ENCODE measurements around the gene MYT1. TPM values are rescaled to one million over a fixed set of nuclear protein-coding genes. Genes with fewer than 3 reads are reported as not detected.

MYT1 gene
- total RNA-seq, 1 experiment from 2014 or later: 0.22 TPM

DNA sequence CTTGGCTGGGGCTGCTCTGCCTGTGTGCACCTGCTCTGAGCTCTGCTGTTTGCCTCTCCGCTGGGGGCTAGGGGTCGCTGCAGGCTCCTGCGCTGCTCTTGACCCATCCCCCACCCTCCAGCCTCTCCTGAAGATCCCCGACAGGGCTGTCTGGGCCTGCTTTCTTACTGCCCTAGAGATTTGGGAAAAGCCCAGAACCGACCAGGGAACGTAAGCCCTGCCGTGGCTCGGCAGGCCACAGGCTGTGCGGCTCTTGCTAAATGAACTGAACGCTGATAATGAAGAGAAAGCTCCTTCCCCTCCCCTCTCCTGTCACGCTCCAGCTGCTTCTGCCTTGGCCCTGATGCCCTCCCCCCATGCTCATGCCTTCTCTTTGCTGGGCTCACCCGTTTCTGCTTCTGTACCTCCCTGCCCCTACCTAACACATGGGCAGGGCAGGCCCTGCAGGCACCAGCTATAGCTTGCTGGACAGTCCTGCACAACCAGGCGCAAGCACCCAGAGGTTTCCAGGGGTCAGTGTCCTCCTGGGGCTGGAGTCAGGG is 59.3 kb downstream of the MYT1 start:
- Histone ChIP-seq H3K4me1 (ENCODE audit: insufficient read depth, low read length) (no peaks in the 10 kb centered on the region), H4K20me1 (ENCODE audit: low read length) (no peaks in the 10 kb centered on the region), H3K27ac (ENCODE audit: low read length) (no peak overlapping the region), H2AFZ (ENCODE audit: low read length) (no peak overlapping the region), H3K9ac (ENCODE audit: low read length) (no peak overlapping the region), H3K4me2 (ENCODE audit: low read length) (no peak overlapping the region), H3K27me3 (ENCODE audit: low read length) (peaks cover 35% of the 10 kb centered on the region), H3K9me3 (ENCODE audit: low read length) (no peaks in the 10 kb centered on the region), H3K79me2 (ENCODE audit: low read length) (no peaks in the 10 kb centered on the region), H3K4me3 (ENCODE audit: low read length) (no peak overlapping the region), H3K36me3 (ENCODE audit: low read depth, low read length) (no peaks in the 10 kb centered on the region), H3K9me2 (replicated peaks; ENCODE audit: low read length) (no peaks in the 10 kb centered on the region), H3F3A (ENCODE audit: low read length, unreplicated experiment) (no peaks in the 10 kb centered on the region)
- ChIA-PET POLR2A (ENCODE audit: unreplicated experiment) (no interaction called here), CTCF (no interaction called here)
- intact Hi-C loops (cut with micrococcal nuclease): no loop called here
- no peak for DNase-seq
- TF ChIP-seq EZH2phosphoT487 (IDR thresholded peaks at IDR 0.05; ENCODE audit: borderline replicate concordance, low read length) (no peak), CTCF (conservative IDR thresholded peaks at IDR 0.05; ENCODE audit: low read depth, low read length) (no peak; the same call in 1 of the 2 replicates), EZH2 (IDR thresholded peaks at IDR 0.05; ENCODE audit: low read length, unreplicated experiment) (no peak)
- ATAC-seq: no peak
- BruUV-seq (replicated peaks): no TSS peak

DNA sequence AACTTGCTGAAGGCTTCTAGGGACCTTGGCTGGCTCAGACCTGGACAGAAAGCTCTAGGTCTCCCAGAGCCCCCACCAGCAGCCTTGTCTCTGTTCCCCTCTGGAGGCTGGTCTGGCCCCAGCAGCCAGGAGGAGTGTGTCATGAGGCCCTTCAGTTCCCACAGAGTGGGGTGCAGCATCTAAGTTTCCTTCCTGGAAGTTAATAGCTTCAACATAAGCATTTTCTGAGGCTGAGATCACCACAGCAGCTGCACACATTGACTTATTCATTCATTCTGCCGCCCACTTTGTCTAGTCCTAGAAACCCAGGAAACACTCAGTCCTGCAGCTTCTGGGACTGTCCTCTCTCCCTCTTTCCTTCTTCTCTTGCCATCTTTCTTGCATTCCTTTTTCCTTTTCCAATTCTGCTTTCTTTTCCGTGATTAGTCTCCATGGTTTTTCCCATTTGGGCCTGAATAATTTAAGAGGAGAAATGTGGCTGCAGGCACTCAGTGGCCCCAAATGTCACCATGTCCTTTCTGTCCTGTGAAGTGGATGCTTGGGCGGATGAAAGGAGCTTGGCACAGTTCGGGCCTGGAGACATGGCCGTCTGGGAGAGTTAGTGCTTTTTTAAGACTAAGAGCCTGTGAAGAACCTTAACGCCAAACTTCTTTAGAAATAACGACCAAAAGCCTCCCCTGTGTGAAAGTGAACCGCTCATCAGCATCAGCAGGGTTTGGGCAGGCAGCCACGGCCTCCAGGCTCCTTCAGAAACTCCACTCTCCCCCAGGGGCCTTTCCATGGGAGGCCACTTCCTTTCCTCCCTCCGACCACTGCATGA is 60.3 kb downstream of the MYT1 start:
- H3K4me2 ChIP-seq (ENCODE audit: low read length): no peak overlapping the region
- POLR2A ChIA-PET (ENCODE audit: unreplicated experiment): no interaction called here
- intact Hi-C loops (cut with micrococcal nuclease): no loop called here

More for the DNA sequence above, 60.3 kb downstream of the MYT1 start:
- DNase-seq: peak; percentile 38
- Histone ChIP-seq H2AFZ (ENCODE audit: low read length) (no peak overlapping the region), H3K79me2 (ENCODE audit: low read length) (no peaks in the 10 kb centered on the region), H3F3A (ENCODE audit: low read length, unreplicated experiment) (no peaks in the 10 kb centered on the region), H3K27me3 (ENCODE audit: low read length) (peaks cover 37% of the 10 kb centered on the region), H4K20me1 (ENCODE audit: low read length) (no peaks in the 10 kb centered on the region), H3K9ac (ENCODE audit: low read length) (no peak overlapping the region), H3K9me3 (ENCODE audit: low read length) (no peaks in the 10 kb centered on the region), H3K27ac (ENCODE audit: low read length) (no peak overlapping the region), H3K4me3 (ENCODE audit: low read length) (no peak overlapping the region), H3K4me1 (ENCODE audit: insufficient read depth, low read length) (no peaks in the 10 kb centered on the region), H3K9me2 (replicated peaks; ENCODE audit: low read length) (no peaks in the 10 kb centered on the region), H3K36me3 (ENCODE audit: low read depth, low read length) (no peaks in the 10 kb centered on the region)
- BruUV-seq (replicated peaks): no TSS peak
- no peak for TF ChIP-seq CTCF (conservative IDR thresholded peaks at IDR 0.05; ENCODE audit: low read depth, low read length)
- TF ChIP-seq EZH2 (IDR thresholded peaks at IDR 0.05; ENCODE audit: low read length, unreplicated experiment): no peak
- TF ChIP-seq EZH2phosphoT487 (IDR thresholded peaks at IDR 0.05; ENCODE audit: borderline replicate concordance, low read length): no peak
- peak; percentile 27 for ATAC-seq
- CTCF ChIA-PET: no interaction called here

Measured in PC-3 (cell line).